Psoas muscle (tissue), 8 donors: ENCODE measurements around the gene RASL11A. TPM values are rescaled to one million over a fixed set of nuclear protein-coding genes. Genes with fewer than 3 reads are reported as not detected.
"Not testable (repeated sequence)": the region's sequence is repeated elsewhere in the genome, so short reads cannot be mapped to it uniquely, and the experiment has no call there.

ENCODE experiments used
- ATAC-seq, 4 donors: fragments of 200-7000 bp; cut with Tn5 transposase; one replicate each; pipeline ENCODE4 v1.9.1; 2020; ENCODE audit warnings: moderate library complexity in 3 of 4, mild to moderate bottlenecking in 2 of 4
- DNase-seq, 2 donors: peaks; one replicate each; pipeline ENCODE4 v3.0.0-alpha.2; 2020
- H3K27ac ChIP-seq: fragments of 200-600 bp; one replicate; pipeline ENCODE4 v1.8.0; 2022
- H3K27me3 ChIP-seq, 3 donors: fragments of 200-600 bp in 1 of 3; one replicate each; pipeline versions ENCODE4 v1.6.1 to v1.8.0; 2013 to 2022; ENCODE audit warnings: low read length in 2 of 3, mild to moderate bottlenecking in 2 of 3, moderate library complexity in 1 of 3; ENCODE audit not compliant: insufficient read depth in 3 of 3
- H3K36me3 ChIP-seq, 2 donors: fragments of 200-600 bp in 1 of 2; one replicate each; pipeline versions ENCODE4 v1.6.1 to v1.8.0; 2013 to 2022; ENCODE audit warnings: low read depth in 1 of 2, mild to moderate bottlenecking in 1 of 2, moderate library complexity in 1 of 2; ENCODE audit not compliant: insufficient read depth in 1 of 2
- H3K4me1 ChIP-seq: fragments of 200-600 bp; one replicate; pipeline ENCODE4 v1.8.0; 2022
- H3K4me3 ChIP-seq: fragments of 200-600 bp; one replicate; pipeline ENCODE4 v1.8.0; 2022; ENCODE audit warnings: mild to moderate bottlenecking
- H3K9me3 ChIP-seq: fragments of 200-600 bp; one replicate; pipeline ENCODE4 v1.8.0; 2022
- WGBS, 3 donors: extraction: QIAGEN DNeasy Blood & Tissue Kit; methylation state at CpG; one replicate each; pipeline versions ENCODE4 v1.1.6 to v1.1.7; 2013; 5-methylcytosine and 5-hydroxymethylcytosine counted together
- intact Hi-C, 2 donors: fragments of 100-400 bp; cut with DNase I; formaldehyde crosslinking; loops; one replicate each; pipeline versions ENCODE4 v1.11.0 to v1.14.2; 2022
- long read RNA-seq, 2 donors: library from polyadenylated mRNA; unstranded; transcript quantifications; one replicate each; pipeline ENCODE4 v2.0.0, GENCODE V29; 2021
- polyA plus RNA-seq, 3 donors: library from polyadenylated mRNA; stranded (reverse); fragments of 200-250 nt; gene quantifications; one replicate each; pipeline ENCODE4 v1.2.3, GENCODE V29; 2013
- total RNA-seq, 4 donors: library from RNA; stranded (reverse); fragmentation: NEBNext Ultra II Directional in 2 of 4; extraction: Animal tissue kit (Norgen Biotek cat#: 25700) in 2 of 4; gene quantifications; one replicate each; pipeline versions ENCODE4 v1.2.1 to v1.2.4, GENCODE V29; 2021 to 2023
- TF ChIP-seq, protein P1 (sequence below): fragments of 200-600 bp; IDR thresholded peaks from one replicate; pipeline ENCODE4 v1.8.0; 2022; ENCODE audit warnings: antibody characterized with exemption
- donor health status: healthy with polysubstance abuse.
- donor health status: DM: no; HTN: no; CAD: no; lungs with moderate emphysema.
- donor health status: Bipolar disorder and iron deficiency.
- donor health status: healthy.
- donor health status: DM: yes; HTN: yes; CAD: no.
- donor health status: DM: no; HTN: no; CAD: no.
- donor health status: DM: no; HTN: no; CAD: no.
- donor health status: DM: yes; HTN: yes; CAD: no.

The RASL11A gene, protein sequence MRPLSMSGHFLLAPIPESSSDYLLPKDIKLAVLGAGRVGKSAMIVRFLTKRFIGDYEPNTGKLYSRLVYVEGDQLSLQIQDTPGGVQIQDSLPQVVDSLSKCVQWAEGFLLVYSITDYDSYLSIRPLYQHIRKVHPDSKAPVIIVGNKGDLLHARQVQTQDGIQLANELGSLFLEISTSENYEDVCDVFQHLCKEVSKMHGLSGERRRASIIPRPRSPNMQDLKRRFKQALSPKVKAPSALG
- total RNA-seq (1 to 10 TPM; 2.6 to 6.4 (median 4.4) TPM), polyA plus RNA-seq (1 to 10 TPM; 2.3 to 3.3 (median 2.6) TPM)
- long read RNA-seq, donor 1, partial matches to known transcripts: 0 of 1 reads
- long read RNA-seq, donor 1, other reads (novel, unspliced or antisense): 0 of 1 reads
- long read RNA-seq, donor 2: 0 reads

DNA sequence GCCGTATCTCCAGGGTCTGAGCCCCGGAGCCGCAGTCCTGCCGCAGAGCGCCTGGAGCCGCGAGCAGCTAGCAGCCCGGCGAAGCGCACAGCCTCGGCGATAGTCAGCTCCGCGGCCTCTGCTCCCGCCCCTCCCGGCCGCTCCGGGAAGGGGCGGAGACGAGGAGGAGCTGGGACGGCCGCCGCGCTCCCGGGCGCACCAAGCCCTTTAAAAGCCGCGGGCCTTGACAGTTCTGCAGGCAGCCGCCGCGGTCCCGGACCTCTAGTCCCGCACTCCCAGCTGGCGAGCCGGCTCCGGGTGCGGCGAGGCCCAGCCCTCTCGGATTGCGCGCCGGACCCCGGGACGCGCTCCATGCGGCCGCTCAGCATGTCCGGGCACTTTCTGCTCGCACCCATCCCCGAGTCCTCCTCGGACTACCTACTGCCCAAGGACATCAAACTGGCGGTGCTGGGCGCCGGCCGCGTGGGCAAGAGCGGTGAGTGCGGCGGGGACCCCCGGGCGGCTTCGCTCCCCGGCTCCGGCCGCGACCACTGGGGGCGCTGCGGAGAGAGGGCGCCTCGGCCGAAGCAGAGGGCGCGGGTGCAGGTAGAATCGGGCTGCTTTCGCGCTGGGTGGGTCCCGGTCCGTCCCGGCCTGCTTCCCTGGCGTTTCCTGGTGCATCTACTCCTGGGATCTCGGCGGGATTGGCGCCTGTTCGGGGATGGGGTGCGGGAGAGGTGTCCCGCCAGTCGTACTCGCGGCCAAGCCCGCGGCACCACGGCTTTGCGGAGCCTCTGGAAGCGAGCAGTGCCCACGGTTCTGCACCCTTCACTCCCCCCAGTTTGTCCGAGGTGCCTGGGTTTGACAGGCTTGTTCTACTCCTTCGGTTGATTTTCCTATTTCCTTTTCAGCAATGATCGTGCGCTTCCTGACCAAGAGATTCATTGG, at the start of gene RASL11A:
TSS of gene RASL11A (plus strand) at position 237 of the 927 bp plus-strand sequence. CDS start at position 352, 115 bp downstream.
- TF ChIP-seq, protein P1, sequence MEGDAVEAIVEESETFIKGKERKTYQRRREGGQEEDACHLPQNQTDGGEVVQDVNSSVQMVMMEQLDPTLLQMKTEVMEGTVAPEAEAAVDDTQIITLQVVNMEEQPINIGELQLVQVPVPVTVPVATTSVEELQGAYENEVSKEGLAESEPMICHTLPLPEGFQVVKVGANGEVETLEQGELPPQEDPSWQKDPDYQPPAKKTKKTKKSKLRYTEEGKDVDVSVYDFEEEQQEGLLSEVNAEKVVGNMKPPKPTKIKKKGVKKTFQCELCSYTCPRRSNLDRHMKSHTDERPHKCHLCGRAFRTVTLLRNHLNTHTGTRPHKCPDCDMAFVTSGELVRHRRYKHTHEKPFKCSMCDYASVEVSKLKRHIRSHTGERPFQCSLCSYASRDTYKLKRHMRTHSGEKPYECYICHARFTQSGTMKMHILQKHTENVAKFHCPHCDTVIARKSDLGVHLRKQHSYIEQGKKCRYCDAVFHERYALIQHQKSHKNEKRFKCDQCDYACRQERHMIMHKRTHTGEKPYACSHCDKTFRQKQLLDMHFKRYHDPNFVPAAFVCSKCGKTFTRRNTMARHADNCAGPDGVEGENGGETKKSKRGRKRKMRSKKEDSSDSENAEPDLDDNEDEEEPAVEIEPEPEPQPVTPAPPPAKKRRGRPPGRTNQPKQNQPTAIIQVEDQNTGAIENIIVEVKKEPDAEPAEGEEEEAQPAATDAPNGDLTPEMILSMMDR: peak; percentile 95

DNA sequence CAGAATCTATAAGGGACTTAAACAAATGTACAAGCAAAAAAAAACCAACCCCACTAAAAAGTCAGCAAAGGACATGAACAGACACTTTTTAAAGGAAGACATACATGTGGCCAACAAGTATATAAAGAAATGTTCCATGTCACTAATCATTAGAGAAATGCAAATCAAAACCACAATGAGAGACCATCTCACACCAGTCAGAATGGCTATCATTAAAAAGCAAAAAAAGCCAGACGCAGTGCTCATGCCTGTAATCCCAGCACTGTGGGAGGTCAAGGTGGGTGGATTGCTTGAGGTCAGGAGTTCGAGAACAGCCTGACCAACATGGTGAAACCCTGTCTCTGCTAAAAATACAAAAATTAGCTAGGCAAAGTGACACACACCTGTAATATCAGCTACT, 48.5 kb upstream of the RASL11A start:
- H3K4me3 ChIP-seq, intact Hi-C loops, H3K36me3 ChIP-seq, DNase-seq, H3K27ac ChIP-seq, H3K9me3 ChIP-seq, H3K4me1 ChIP-seq, H3K27me3 ChIP-seq, ATAC-seq: not testable (repeated sequence)
- WGBS, 3 donors: 64 to 71% (median 67%) methylated on average over 2 of the region's 2 CpGs

More for the DNA sequence above, at the start of gene RASL11A:
- H3K9me3 ChIP-seq: no peaks in the 10 kb centered on the region
- WGBS, 3 donors: 1 to 2% (median 1%) methylated on average over 55 to 99 of the region's 99 CpGs
- peaks cover 4% of the 10 kb centered on the region for H3K4me1 ChIP-seq
- H3K27me3 ChIP-seq: no peaks in the 10 kb centered on the region
- intact Hi-C loops: no loop called here
- H3K27ac ChIP-seq: peak within 1 kb of the TSS; percentile 86
- DNase-seq: peak; percentile 83 to 91
- ATAC-seq: peak; percentile 92 to 95 (median 93)
- H3K36me3 ChIP-seq: no peaks in the 10 kb centered on the region
- peak within 1 kb of the TSS; percentile 78 for H3K4me3 ChIP-seq

DNA sequence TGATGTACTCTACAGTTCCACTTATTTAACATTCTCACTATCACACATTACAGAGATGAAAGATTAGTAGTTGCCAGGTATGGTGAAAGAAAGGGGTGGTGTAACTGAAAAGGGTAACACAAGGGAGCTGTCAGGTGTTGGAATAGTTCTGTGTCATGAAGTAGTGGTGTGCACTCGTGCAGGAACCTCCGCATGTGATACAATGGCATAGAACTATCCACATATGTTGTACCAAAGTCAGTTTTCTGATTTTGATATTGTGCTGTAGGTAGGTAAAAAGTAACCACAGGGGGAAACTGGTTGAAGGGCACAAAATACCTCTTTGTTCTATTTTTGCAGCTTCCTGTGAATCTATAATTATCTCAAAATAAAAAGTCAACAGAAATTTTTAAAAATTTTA, 43.6 kb upstream of the RASL11A start:
- Histone ChIP-seq H3K36me3 (no peaks in the 10 kb centered on the region), H3K4me1 (no peaks in the 10 kb centered on the region), H3K4me3 (no peak overlapping the region), H3K27me3 (no peaks in the 10 kb centered on the region), H3K27ac (no peak overlapping the region), H3K9me3 (no peaks in the 10 kb centered on the region)
- TF ChIP-seq, protein P1: no peak
- intact Hi-C loops: no loop called here
- DNase-seq: no peak
- WGBS, 3 donors: 81 to 83% (median 83%) methylated on average over 2 of the region's 2 CpGs
- no peak for ATAC-seq

DNA sequence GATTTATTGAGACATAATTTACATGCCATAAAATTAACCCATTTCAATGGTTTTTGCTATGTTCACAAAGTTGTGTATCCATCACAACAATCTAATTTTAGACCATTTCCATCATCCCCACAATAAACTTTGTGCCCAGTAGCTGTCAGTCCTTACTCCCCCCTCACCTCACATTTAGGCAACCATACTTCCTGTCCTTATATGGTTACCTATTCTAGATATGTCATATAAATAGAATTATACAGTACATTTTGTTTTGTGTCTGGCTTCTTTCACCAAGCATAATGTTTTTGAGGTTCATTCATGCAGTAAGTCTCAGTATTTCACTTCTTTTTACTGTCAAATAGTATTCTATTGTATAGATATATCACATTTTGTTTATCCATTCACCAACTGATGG, 42.5 kb upstream of the RASL11A start:
- Histone ChIP-seq H3K9me3 (no peaks in the 10 kb centered on the region), H3K4me1 (no peaks in the 10 kb centered on the region), H3K4me3 (no peak overlapping the region), H3K36me3 (no peaks in the 10 kb centered on the region), H3K27ac (no peak overlapping the region), H3K27me3 (no peaks in the 10 kb centered on the region)
- DNase-seq (no peak), ATAC-seq (no peak)
- TF ChIP-seq, protein P1: no peak
- intact Hi-C loops: no loop called here

DNA sequence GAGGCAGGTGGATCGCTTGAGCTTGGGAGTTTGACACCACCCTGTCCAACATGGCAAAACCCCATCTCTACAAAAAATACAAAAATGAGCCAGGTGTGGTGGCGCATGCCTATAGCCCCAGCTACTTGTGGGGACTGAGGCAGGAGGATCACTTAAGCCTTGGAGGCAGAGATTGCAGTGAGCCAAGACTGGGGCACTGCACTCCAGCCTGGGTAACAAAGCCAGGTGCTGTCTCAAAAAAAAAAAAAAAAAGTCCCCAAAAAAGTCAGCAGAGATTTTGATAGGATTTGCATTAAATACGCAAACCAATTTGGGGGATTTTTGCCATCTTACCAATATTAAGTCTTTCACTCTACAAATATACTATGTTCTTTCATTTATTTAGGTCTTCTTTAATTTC, 41.0 kb upstream of the RASL11A start:
- intact Hi-C loops: no loop called here
- TF ChIP-seq, protein P1: no peak
- H3K36me3 ChIP-seq: no peaks in the 10 kb centered on the region
- no peak overlapping the region for H3K4me3 ChIP-seq
- H3K27me3 ChIP-seq: no peaks in the 10 kb centered on the region
- H3K27ac ChIP-seq: no peak overlapping the region
- H3K4me1 ChIP-seq: no peaks in the 10 kb centered on the region
- H3K9me3 ChIP-seq: no peaks in the 10 kb centered on the region
- ATAC-seq: no peak
- WGBS, 3 donors: 96% methylated on average over 3 of the region's 3 CpGs
- no peak for DNase-seq
